H9 (cell line): ENCODE results near the gene ASH1L. TPM values are rescaled to one million over a fixed set of nuclear protein-coding genes. Genes with fewer than 3 reads are reported as not detected.

ENCODE experiments used
- DNase-seq: peaks from one replicate; pipeline ENCODE4 v3.0.0-alpha.2; 2017
- H2AFZ ChIP-seq: one replicate; pipeline ENCODE4 v1.6.1; 2013; ENCODE audit warnings: mild to moderate bottlenecking, low read length, control low read depth, moderate library complexity
- H2AK5ac ChIP-seq: 2 replicates; pipeline ENCODE4 v1.6.1; 2013; ENCODE audit warnings: low read length, control low read depth, mixed read lengths; ENCODE audit not compliant: insufficient read length
- H2BK120ac ChIP-seq: one replicate; pipeline ENCODE4 v1.6.1; 2013; ENCODE audit warnings: low read depth, mild to moderate bottlenecking, low read length, control low read depth, inconsistent platforms; ENCODE audit not compliant: poor library complexity, severe bottlenecking
- H2BK12ac ChIP-seq: 2 replicates; pipeline ENCODE4 v1.6.1; 2013; ENCODE audit warnings: low read length, control low read depth, mixed read lengths, low read depth; ENCODE audit not compliant: insufficient read length
- H2BK15ac ChIP-seq: 2 replicates; pipeline ENCODE4 v1.6.1; 2013; ENCODE audit warnings: low read depth, low read length, control low read depth
- H2BK20ac ChIP-seq: one replicate; pipeline ENCODE4 v1.6.1; 2013; ENCODE audit warnings: low read depth, mild to moderate bottlenecking, low read length, control low read depth, inconsistent platforms; ENCODE audit not compliant: poor library complexity, severe bottlenecking
- H2BK5ac ChIP-seq: 2 replicates; pipeline ENCODE4 v1.6.1; 2013; ENCODE audit warnings: low read length, control low read depth, mixed read lengths; ENCODE audit not compliant: insufficient read length
- H3K14ac ChIP-seq: 2 replicates; pipeline ENCODE4 v1.6.1; 2013; ENCODE audit warnings: low read length, control low read depth; ENCODE audit not compliant: insufficient read depth
- H3K18ac ChIP-seq: 2 replicates; pipeline ENCODE4 v1.6.1; 2013; ENCODE audit warnings: low read depth, mild to moderate bottlenecking, mixed read lengths, low read length, control low read depth; ENCODE audit not compliant: insufficient read length
- H3K23ac ChIP-seq: 2 replicates; pipeline ENCODE4 v1.6.1; 2013; ENCODE audit warnings: low read length, control low read depth, mixed read lengths, low read depth; ENCODE audit not compliant: insufficient read length
- H3K23me2 ChIP-seq: 2 replicates; pipeline ENCODE4 v1.6.1; 2013; ENCODE audit warnings: low read depth, mild to moderate bottlenecking, mixed read lengths, low read length, control low read depth; ENCODE audit not compliant: insufficient read length, poor library complexity, severe bottlenecking
- H3K27ac ChIP-seq: 2 replicates; pipeline ENCODE4 v1.5.1; 2013; ENCODE audit warnings: low read length, control low read depth, mixed read lengths, low read depth; ENCODE audit not compliant: insufficient read length
- H3K27me3 ChIP-seq: 2 replicates; pipeline ENCODE4 v1.6.1; 2013; ENCODE audit warnings: low read length, control low read depth, inconsistent platforms; ENCODE audit not compliant: insufficient read depth
- H3K4ac ChIP-seq: 2 replicates; pipeline ENCODE4 v1.6.1; 2013; ENCODE audit warnings: low read depth, mild to moderate bottlenecking, control low read depth, inconsistent platforms, low read length, moderate library complexity
- H3K4me1 ChIP-seq: 2 replicates; pipeline ENCODE4 v1.6.1; 2013; ENCODE audit warnings: low read length, control low read depth, inconsistent platforms; ENCODE audit not compliant: insufficient read depth
- H3K4me2 ChIP-seq: 2 replicates; pipeline ENCODE4 v1.6.1; 2013; ENCODE audit warnings: low read length, control low read depth, mixed read lengths; ENCODE audit not compliant: insufficient read length, insufficient read depth
- H3K56ac ChIP-seq: 2 replicates; pipeline ENCODE4 v1.6.1; 2013; ENCODE audit warnings: low read depth, mild to moderate bottlenecking, mixed read lengths, low read length, control low read depth; ENCODE audit not compliant: insufficient read length
- H3K79me1 ChIP-seq: 2 replicates; pipeline ENCODE4 v1.6.1; 2013; ENCODE audit warnings: low read depth, mild to moderate bottlenecking, moderate library complexity, low read length, control low read depth, inconsistent platforms; ENCODE audit not compliant: insufficient read depth, poor library complexity, severe bottlenecking
- H3K79me2 ChIP-seq: 2 replicates; pipeline ENCODE4 v1.6.1; 2013; ENCODE audit warnings: low read length, control low read depth, inconsistent platforms; ENCODE audit not compliant: insufficient read depth
- H3K9ac ChIP-seq: 2 replicates; pipeline ENCODE4 v1.6.1; 2013; ENCODE audit warnings: low read length, control low read depth, mixed read lengths; ENCODE audit not compliant: insufficient read length; ENCODE audit errors: extremely low read depth
- H3K9me3 ChIP-seq: one replicate; pipeline ENCODE4 v1.6.1; 2013; ENCODE audit warnings: low read depth, low read length, inconsistent platforms; ENCODE audit not compliant: control insufficient read depth
- H3T11ph ChIP-seq: one replicate; pipeline ENCODE4 v1.6.1; 2013; ENCODE audit warnings: mild to moderate bottlenecking, low read length, control low read depth, inconsistent platforms
- H4K20me1 ChIP-seq: one replicate; pipeline ENCODE4 v1.6.1; 2013; ENCODE audit not compliant: control insufficient read depth, insufficient read length, insufficient read depth
- H4K5ac ChIP-seq: 2 replicates; pipeline ENCODE4 v1.6.1; 2013; ENCODE audit warnings: low read depth, mild to moderate bottlenecking, mixed read lengths, low read length, control low read depth; ENCODE audit not compliant: insufficient read length
- H4K8ac ChIP-seq: replicated peaks from 2 replicates; pipeline ENCODE4 v1.6.1; 2013; ENCODE audit warnings: low read length, control low read depth, mixed read lengths, low read depth; ENCODE audit not compliant: insufficient read length
- H4K91ac ChIP-seq: 2 replicates; pipeline ENCODE4 v1.6.1; 2013; ENCODE audit warnings: low read depth, mild to moderate bottlenecking, moderate library complexity, mixed read lengths, low read length, control low read depth; ENCODE audit not compliant: insufficient read length
- H3K27ac Mint-ChIP-seq, 3 experiments: 2 replicates in 2 of 3; 3 replicates in 1 of 3; pipeline ENCODE4 v1.8.0; 2020 to 2021; ENCODE audit warnings: mixed read lengths in 3 of 3, mild to moderate bottlenecking in 1 of 3, moderate library complexity in 1 of 3
- H3K27me3 Mint-ChIP-seq: 2 replicates; pipeline ENCODE4 v1.8.0; 2021; ENCODE audit warnings: low read depth, mild to moderate bottlenecking, moderate library complexity, mixed read lengths
- H3K36me3 Mint-ChIP-seq, 3 experiments: 2 replicates in 2 of 3; 3 replicates in 1 of 3; pipeline ENCODE4 v1.8.0; 2020 to 2021; ENCODE audit warnings: low read depth in 3 of 3, mixed read lengths in 3 of 3; ENCODE audit not compliant: insufficient read depth in 1 of 3
- H3K4me1 Mint-ChIP-seq, 2 experiments: 2 replicates each; pipeline ENCODE4 v1.8.0; 2020; ENCODE audit warnings: mixed read lengths in 2 of 2
- H3K4me3 Mint-ChIP-seq, 2 experiments: 2 replicates in 1 of 2; 3 replicates in 1 of 2; pipeline ENCODE4 v1.8.0; 2020 to 2021; ENCODE audit warnings: mild to moderate bottlenecking in 2 of 2, mixed read lengths in 2 of 2, moderate library complexity in 1 of 2
- H3K9me3 Mint-ChIP-seq, 2 experiments: 2 replicates in 1 of 2; 3 replicates in 1 of 2; pipeline ENCODE4 v1.8.0; 2020; ENCODE audit warnings: mild to moderate bottlenecking in 2 of 2, mixed read lengths in 2 of 2, moderate library complexity in 1 of 2
- WGBS: extraction: QIAGEN DNeasy Blood & Tissue Kit; methylation state at CpG from one replicate; pipeline ENCODE4 v1.1.7; 2013; ENCODE audit warnings: missing lambda C conversion rate, low lambda C conversion rate, mixed read lengths; ENCODE audit not compliant: insufficient read length; ENCODE audit errors: extremely low coverage; 5-methylcytosine and 5-hydroxymethylcytosine counted together
- total RNA-seq: library from RNA; stranded (reverse); gene quantifications from 2 replicates; pipeline ENCODE4 v1.2.1, GENCODE V29; 2021
- TF ChIP-seq, protein P1 (sequence below): fragments of 200-600 bp; sonication (generic); conservative IDR thresholded peaks from 3 replicates; pipeline ENCODE4 v1.8.0; 2021; ENCODE audit warnings: antibody characterized with exemption, mild to moderate bottlenecking

Gene ASH1L
- total RNA-seq, 1 experiment from 2014 or later = 32.8 TPM

- Mint-ChIP-seq H3K27ac (no peak overlapping the region), H3K4me3 (no peak overlapping the region), H3K36me3 (peaks cover 15 to 50% (median 48%) of the 10 kb centered on the region in 3 experiments; a peak in 6 of 7 replicates), H3K9me3 (no peaks in the 10 kb centered on the region), H3K4me1 (peaks cover 18% of the 10 kb centered on the region in 2 experiments), H3K27me3 (no peaks in the 10 kb centered on the region; the same call in 1 of the 2 replicates)
- H2BK12ac ChIP-seq = no peak overlapping the region
- H3K14ac ChIP-seq = no peak overlapping the region; the same call in 1 of the 2 replicates
- no peak overlapping the region for H2AFZ ChIP-seq
- H3K9me3 ChIP-seq = no peaks in the 10 kb centered on the region
- no peaks in the 10 kb centered on the region for H3K79me1 ChIP-seq
- no peak overlapping the region for H3K56ac ChIP-seq
- no peaks in the 10 kb centered on the region for H3K27me3 ChIP-seq
- TF ChIP-seq, protein P1, sequence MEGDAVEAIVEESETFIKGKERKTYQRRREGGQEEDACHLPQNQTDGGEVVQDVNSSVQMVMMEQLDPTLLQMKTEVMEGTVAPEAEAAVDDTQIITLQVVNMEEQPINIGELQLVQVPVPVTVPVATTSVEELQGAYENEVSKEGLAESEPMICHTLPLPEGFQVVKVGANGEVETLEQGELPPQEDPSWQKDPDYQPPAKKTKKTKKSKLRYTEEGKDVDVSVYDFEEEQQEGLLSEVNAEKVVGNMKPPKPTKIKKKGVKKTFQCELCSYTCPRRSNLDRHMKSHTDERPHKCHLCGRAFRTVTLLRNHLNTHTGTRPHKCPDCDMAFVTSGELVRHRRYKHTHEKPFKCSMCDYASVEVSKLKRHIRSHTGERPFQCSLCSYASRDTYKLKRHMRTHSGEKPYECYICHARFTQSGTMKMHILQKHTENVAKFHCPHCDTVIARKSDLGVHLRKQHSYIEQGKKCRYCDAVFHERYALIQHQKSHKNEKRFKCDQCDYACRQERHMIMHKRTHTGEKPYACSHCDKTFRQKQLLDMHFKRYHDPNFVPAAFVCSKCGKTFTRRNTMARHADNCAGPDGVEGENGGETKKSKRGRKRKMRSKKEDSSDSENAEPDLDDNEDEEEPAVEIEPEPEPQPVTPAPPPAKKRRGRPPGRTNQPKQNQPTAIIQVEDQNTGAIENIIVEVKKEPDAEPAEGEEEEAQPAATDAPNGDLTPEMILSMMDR = no peak
- H2BK120ac ChIP-seq = no peak overlapping the region
- no peak overlapping the region for H4K5ac ChIP-seq
- H3T11ph ChIP-seq = no peak overlapping the region
- DNase-seq = no peak
- H4K8ac ChIP-seq = no peak overlapping the region
- no peak overlapping the region for H2BK5ac ChIP-seq
- H3K23me2 ChIP-seq = peaks cover 24% of the 10 kb centered on the region
- H3K4ac ChIP-seq = no peak overlapping the region
- no peak overlapping the region for H4K91ac ChIP-seq
- H3K4me1 ChIP-seq = peaks cover 2% of the 10 kb centered on the region; the same call in 1 of the 2 replicates
- no peak overlapping the region for H3K9ac ChIP-seq
- H2BK20ac ChIP-seq = no peak overlapping the region
- H3K27ac ChIP-seq = no peak overlapping the region
- whole genome bisulfite sequencing = no CpG with 5 or more reads among the region's 7 CpGs
- H4K20me1 ChIP-seq = no peaks in the 10 kb centered on the region
- no peak overlapping the region for H3K18ac ChIP-seq
- no peak overlapping the region for H3K4me2 ChIP-seq
- no peak overlapping the region for H2AK5ac ChIP-seq
- no peak overlapping the region for H3K23ac ChIP-seq
- H3K79me2 ChIP-seq = no peaks in the 10 kb centered on the region
- H2BK15ac ChIP-seq = no peak overlapping the region
Measured at GRCh38 chr1:155326631-155327037, 236.0 kb downstream of the ASH1L start.
